ENCODE results near the gene SOX12. TPM values are rescaled to one million over a fixed set of nuclear protein-coding genes. Genes with fewer than 3 reads are reported as not detected.

Gene SOX12
- 10 to 100 TPM in 1 of 4 donors, 1 to 10 TPM in 3; 2.4 to 21.9 (median 7.4) TPM for total RNA-seq

DNA sequence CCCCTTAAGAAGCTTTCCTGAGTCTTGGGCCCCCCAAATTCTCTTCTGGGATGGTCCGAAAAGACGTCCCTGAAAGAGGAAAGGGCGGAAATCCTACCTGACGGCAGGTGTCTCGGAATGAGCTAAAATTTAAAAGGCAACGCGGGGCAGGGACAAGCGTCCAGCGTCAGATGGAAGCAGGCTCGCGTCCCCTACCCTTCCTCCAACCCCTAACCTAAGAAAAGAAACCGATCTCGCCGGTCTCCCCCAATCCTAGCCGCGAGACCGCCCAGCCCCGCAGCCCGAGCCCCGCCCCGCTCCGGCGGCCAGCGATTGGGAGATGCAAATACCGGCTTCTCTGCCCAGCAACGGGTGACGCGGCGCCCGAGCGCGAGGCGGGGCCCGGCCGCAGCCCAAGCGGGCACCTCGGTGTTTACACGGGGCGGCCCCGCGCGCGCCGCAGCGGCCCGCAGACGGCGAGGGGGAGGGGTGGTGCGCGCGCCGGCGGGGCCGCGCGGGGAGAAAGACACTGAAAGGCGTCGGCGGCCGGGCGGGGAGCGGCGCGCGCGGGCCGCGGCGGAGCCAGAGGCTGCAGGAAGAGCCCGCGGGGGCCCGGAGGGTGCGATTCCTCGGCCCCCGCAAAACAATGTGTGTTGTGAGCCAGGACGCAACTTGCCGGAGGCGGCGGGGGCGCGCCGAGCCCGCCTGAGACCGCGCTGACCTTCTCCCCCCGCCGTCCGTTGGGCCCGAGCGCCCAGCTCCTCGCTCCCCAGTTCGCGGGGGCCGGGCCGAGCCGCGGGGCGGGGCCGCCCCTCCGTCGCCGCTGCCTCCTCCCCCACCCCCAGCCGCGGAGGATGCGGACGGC is at the start of gene SOX12:
SOX12 (plus strand) TSS at position 508 of the 844 bp plus-strand sequence. CDS start 373 bp downstream, outside the sequence.
- intact Hi-C loops (cut with DNase I; ENCODE audit: low total_unique reads), result no loop called here
- H3K4me3 ChIP-seq, result peak within 1 kb of the TSS; percentile 42 to 85
- DNase-seq, result peak; percentile 97
- peak; percentile 58 to 73 for TF ChIP-seq POLR2A (IDR thresholded peaks at IDR 0.05)
- TF ChIP-seq CTCF (IDR thresholded peaks at IDR 0.05), result peak in 1 of 4 experiments; percentile 13
- no peaks in the 10 kb centered on the region for H3K9me3 ChIP-seq
- H3K27ac ChIP-seq, result peak within 1 kb of the TSS; percentile 96 to 98
- H3K4me1 ChIP-seq, result no peaks in the 10 kb centered on the region
- no peaks in the 10 kb centered on the region for H3K36me3 ChIP-seq
- no peaks in the 10 kb centered on the region for H3K27me3 ChIP-seq

DNA sequence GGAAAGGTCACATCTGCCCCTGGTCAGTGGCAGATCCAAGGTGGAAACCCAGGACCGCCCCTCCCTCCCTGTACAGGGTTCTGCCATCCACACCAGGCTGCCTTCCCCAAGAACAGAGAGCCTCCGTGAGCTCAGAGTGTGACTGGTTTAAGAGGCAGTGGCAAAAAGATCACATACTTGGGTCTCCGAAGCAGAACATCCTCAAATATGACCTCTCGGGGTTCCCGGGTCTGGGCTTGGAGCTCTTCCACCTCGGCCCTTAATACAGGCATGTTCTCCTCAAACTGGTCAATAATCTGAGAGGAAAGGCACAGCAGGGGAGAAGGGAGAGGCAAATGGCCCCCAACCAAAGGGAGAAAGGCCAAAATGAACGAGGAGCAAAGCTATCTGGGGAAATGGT is 49.6 kb upstream of the SOX12 start:
- H3K4me3 ChIP-seq, result no peak overlapping the region
- no peaks in the 10 kb centered on the region for H3K9me3 ChIP-seq
- H3K27ac ChIP-seq, result no peak overlapping the region
- no peaks in the 10 kb centered on the region for H3K36me3 ChIP-seq
- H3K4me1 ChIP-seq, result no peaks in the 10 kb centered on the region
- H3K27me3 ChIP-seq, result no peaks in the 10 kb centered on the region
- TF ChIP-seq POLR2A (IDR thresholded peaks at IDR 0.05) (no peak), CTCF (IDR thresholded peaks at IDR 0.05) (no peak)
- intact Hi-C loops (cut with DNase I; ENCODE audit: low total_unique reads), result loop anchor here (10.0 kb wide), 1 partner anchor 59 kb away; no protein-coding TSS in a partner anchor
- DNase-seq, result no peak

- H3K4me3 ChIP-seq, result no peak overlapping the region
- intact Hi-C loops (cut with DNase I; ENCODE audit: low total_unique reads), result loop anchor here (10.0 kb wide), 1 partner anchor 58 kb away; no protein-coding TSS in a partner anchor
- no peaks in the 10 kb centered on the region for H3K27me3 ChIP-seq
- H3K27ac ChIP-seq, result no peak overlapping the region
- TF ChIP-seq CTCF (IDR thresholded peaks at IDR 0.05) (no peak), POLR2A (IDR thresholded peaks at IDR 0.05) (no peak)
- no peaks in the 10 kb centered on the region for H3K36me3 ChIP-seq
- no peaks in the 10 kb centered on the region for H3K4me1 ChIP-seq
- DNase-seq, result no peak
- H3K9me3 ChIP-seq, result no peaks in the 10 kb centered on the region
Observed at GRCh38 chr20:276620-277495, 48.5 kb upstream of the SOX12 start.

DNA sequence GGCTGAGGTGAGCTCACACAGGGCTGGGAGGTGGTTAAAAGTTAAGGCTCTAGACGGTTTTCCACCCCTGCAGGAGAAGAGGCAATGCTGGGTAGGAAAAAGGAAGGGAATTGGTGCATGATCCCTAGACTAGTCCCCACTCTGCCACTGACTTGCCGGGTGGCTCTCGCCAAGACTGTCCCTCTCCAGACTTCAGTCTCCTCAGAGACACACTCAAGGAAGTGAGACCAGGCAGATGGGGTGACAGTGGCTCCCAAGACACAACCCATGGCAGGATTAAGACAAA is 47.9 kb upstream of the SOX12 start:
- no peak for DNase-seq
- Histone ChIP-seq H3K36me3 (no peaks in the 10 kb centered on the region), H3K27me3 (no peaks in the 10 kb centered on the region), H3K4me1 (no peaks in the 10 kb centered on the region), H3K9me3 (no peaks in the 10 kb centered on the region), H3K4me3 (no peak overlapping the region), H3K27ac (no peak overlapping the region)
- intact Hi-C loops (cut with DNase I; ENCODE audit: low total_unique reads), result loop anchor here (10.0 kb wide), 1 partner anchor 57 kb away; no protein-coding TSS in a partner anchor
- no peak for TF ChIP-seq POLR2A (IDR thresholded peaks at IDR 0.05)
- no peak for TF ChIP-seq CTCF (IDR thresholded peaks at IDR 0.05)

All from uterus (tissue), 4 donors.